ENCODE data around the gene MYO7A.

DNA sequence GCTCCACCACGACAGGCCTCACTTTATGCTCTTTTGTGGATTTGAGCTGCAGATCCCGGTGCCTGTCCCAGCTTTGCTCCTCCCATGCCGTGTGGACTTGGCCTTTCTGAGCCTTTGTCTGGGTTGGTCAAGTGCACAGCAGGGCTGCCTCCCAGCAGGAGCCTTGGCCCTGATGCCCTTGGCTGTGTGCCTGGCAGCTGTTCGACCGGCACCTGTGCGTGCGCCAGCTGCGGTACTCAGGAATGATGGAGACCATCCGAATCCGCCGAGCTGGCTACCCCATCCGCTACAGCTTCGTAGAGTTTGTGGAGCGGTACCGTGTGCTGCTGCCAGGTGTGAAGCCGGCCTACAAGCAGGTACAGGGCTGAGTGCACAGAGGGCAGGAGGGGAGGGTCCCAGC is 46.5 kb downstream of the MYO7A start:
- TF ChIP-seq CTCF (IDR thresholded peaks at IDR 0.05) (no peak), POLR2A (IDR thresholded peaks at IDR 0.05) (no peak)
